IMR-90 (cell line): ENCODE data around the gene STX17. TPM values are rescaled to one million over a fixed set of nuclear protein-coding genes. Genes with fewer than 3 reads are reported as not detected.

ENCODE experiments used
- ATAC-seq: fragments of 200-7000 bp; cut with Tn5 transposase; 2 replicates; pipeline ENCODE4 v1.9.1; 2020; ENCODE audit warnings: low read depth, mild to moderate bottlenecking, moderate library complexity
- BruUV-seq: library from RNA; stranded (reverse); fragments of 400-500 nt; replicated peaks from 2 replicates; lab custom pipeline; 2021; lab: Mats Ljungman, UMichigan
- CTCF ChIA-PET: fragments of 300-600 bp; formaldehyde crosslinking; extraction: SDS; loops from one replicate; lab custom pipeline; 2021; ENCODE audit warnings: antibody characterized with exemption; lab: Yijun Ruan, JAX
- POLR2A ChIA-PET: fragments of 300-600 bp; sonication (Branson Sonifier 250); formaldehyde crosslinking; loops from one replicate; lab custom pipeline; 2022; ENCODE audit warnings: antibody characterized with exemption; ENCODE audit not compliant: unreplicated experiment; lab: Charles Lee
- DNase-seq: peaks from one replicate; pipeline ENCODE4 v3.0.0; 2013
- H2AFZ ChIP-seq: replicated peaks from 2 replicates; pipeline ENCODE3; 2013; ENCODE audit warnings: low read length, mild to moderate bottlenecking; ENCODE audit not compliant: poor library complexity
- H2AK5ac ChIP-seq: 2 replicates; pipeline ENCODE4 v1.6.1; 2013; ENCODE audit warnings: low read depth, low read length, inconsistent platforms
- H2AK9ac ChIP-seq: replicated peaks from 2 replicates; pipeline ENCODE3; 2013; ENCODE audit warnings: mild to moderate bottlenecking, low read depth, low read length, moderate library complexity; ENCODE audit not compliant: poor library complexity
- H2BK120ac ChIP-seq: 2 replicates; pipeline ENCODE4 v1.6.1; 2013; ENCODE audit warnings: low read depth, low read length, inconsistent platforms
- H2BK15ac ChIP-seq: 3 replicates; pipeline ENCODE4 v1.6.1; 2013; ENCODE audit warnings: low read depth, low read length, inconsistent platforms
- H2BK20ac ChIP-seq: 2 replicates; pipeline ENCODE4 v1.6.1; 2013; ENCODE audit warnings: low read depth, mild to moderate bottlenecking, inconsistent platforms, low read length, moderate library complexity
- H2BK5ac ChIP-seq: 2 replicates; pipeline ENCODE4 v1.6.1; 2013; ENCODE audit warnings: mild to moderate bottlenecking, low read depth, low read length, inconsistent platforms; ENCODE audit not compliant: poor library complexity, severe bottlenecking
- H3K14ac ChIP-seq: replicated peaks from 2 replicates; pipeline ENCODE4 v1.6.1; 2013; ENCODE audit warnings: low read depth, low read length, inconsistent platforms
- H3K18ac ChIP-seq: 2 replicates; pipeline ENCODE4 v1.6.1; 2013; ENCODE audit warnings: low read depth, low read length, control low read depth
- H3K23ac ChIP-seq: 2 replicates; pipeline ENCODE4 v1.6.1; 2013; ENCODE audit warnings: low read depth, low read length, inconsistent platforms
- H3K27ac ChIP-seq: 2 replicates; pipeline ENCODE4 v1.5.1; 2013; ENCODE audit warnings: mild to moderate bottlenecking, control low read depth, low read length; ENCODE audit not compliant: insufficient read depth
- H3K27me3 ChIP-seq: 2 replicates; pipeline ENCODE4 v1.6.1; 2013; ENCODE audit warnings: low read length; ENCODE audit not compliant: control insufficient read depth, insufficient read depth
- H3K36me3 ChIP-seq: 2 replicates; pipeline ENCODE4 v1.6.1; 2013; ENCODE audit warnings: low read length, mixed read lengths; ENCODE audit not compliant: control insufficient read depth, insufficient read depth
- H3K4ac ChIP-seq: 2 replicates; pipeline ENCODE4 v1.6.1; 2013; ENCODE audit warnings: low read depth, low read length, inconsistent platforms
- H3K4me1 ChIP-seq: 2 replicates; pipeline ENCODE4 v1.6.1; 2013; ENCODE audit warnings: low read length, mixed read lengths; ENCODE audit not compliant: control insufficient read depth, insufficient read depth
- H3K4me2 ChIP-seq: 2 replicates; pipeline ENCODE4 v1.6.1; 2013; ENCODE audit warnings: low read depth, mild to moderate bottlenecking, control low read depth, low read length, moderate library complexity
- H3K4me3 ChIP-seq: 2 replicates; pipeline ENCODE4 v1.5.1; 2013; ENCODE audit warnings: low read depth, mild to moderate bottlenecking, control low read depth, low read length, moderate library complexity; ENCODE audit not compliant: insufficient read depth
- H3K56ac ChIP-seq: 2 replicates; pipeline ENCODE4 v1.6.1; 2013; ENCODE audit warnings: low read length, inconsistent platforms; ENCODE audit not compliant: insufficient read depth; ENCODE audit errors: extremely low read depth
- H3K79me1 ChIP-seq, 2 experiments: 2 replicates each; pipeline ENCODE4 v1.6.1; 2013; ENCODE audit warnings: low read length in 2 of 2, inconsistent platforms in 1 of 2, low read depth in 1 of 2
- H3K9ac ChIP-seq: 2 replicates; pipeline ENCODE4 v1.6.1; 2013; ENCODE audit warnings: low read depth, low read length, control low read depth
- H3K9me1 ChIP-seq: 2 replicates; pipeline ENCODE4 v1.6.1; 2013; ENCODE audit warnings: low read length, inconsistent platforms; ENCODE audit not compliant: insufficient read depth
- H3K9me3 ChIP-seq: 2 replicates; pipeline ENCODE4 v1.6.1; 2013; ENCODE audit warnings: low read length; ENCODE audit not compliant: control insufficient read depth, insufficient read depth
- H4K20me1 ChIP-seq: 2 replicates; pipeline ENCODE4 v1.6.1; 2013; ENCODE audit warnings: low read length, inconsistent platforms; ENCODE audit not compliant: insufficient read depth
- H4K5ac ChIP-seq: 2 replicates; pipeline ENCODE4 v1.6.1; 2013; ENCODE audit warnings: mild to moderate bottlenecking, low read depth, low read length, control low read depth
- H4K8ac ChIP-seq, 2 experiments: 2 replicates each; pipeline ENCODE4 v1.6.1; 2013; ENCODE audit warnings: low read depth in 2 of 2, low read length in 2 of 2, control low read depth in 1 of 2, inconsistent platforms in 1 of 2
- H4K91ac ChIP-seq: 2 replicates; pipeline ENCODE4 v1.6.1; 2013; ENCODE audit warnings: low read depth, low read length, inconsistent platforms; ENCODE audit not compliant: insufficient read depth
- BHLHE40 ChIP-seq: fragments of 150-350 bp; IDR thresholded peaks from 2 replicates; pipeline ENCODE4 v1.6.1; 2016; ENCODE audit warnings: mild to moderate bottlenecking, low read depth, low read length
- CEBPB ChIP-seq: IDR thresholded peaks from 2 replicates; pipeline ENCODE4 v1.6.1; 2012; ENCODE audit warnings: low read depth, low read length, improper control_type of control experiment
- CHD1 ChIP-seq: IDR thresholded peaks from 2 replicates; pipeline ENCODE4 v1.6.1; 2012; ENCODE audit warnings: low read depth, low read length, improper control_type of control experiment
- MAFK ChIP-seq: IDR thresholded peaks from 2 replicates; pipeline ENCODE4 v1.6.1; 2012; ENCODE audit warnings: low read depth, low read length, improper control_type of control experiment
- MXI1 ChIP-seq: IDR thresholded peaks from 2 replicates; pipeline ENCODE4 v1.6.1; 2012; ENCODE audit warnings: low read depth, mild to moderate bottlenecking, low read length, moderate library complexity, borderline replicate concordance
- NFE2L2 ChIP-seq: fragments of 150-350 bp; IDR thresholded peaks from 2 replicates; pipeline ENCODE4 v1.6.1; 2016; ENCODE audit warnings: low read depth, mild to moderate bottlenecking, low read length
- POLR2A ChIP-seq: IDR thresholded peaks from 2 replicates; pipeline ENCODE4 v1.6.1; 2012; ENCODE audit warnings: mild to moderate bottlenecking, low read depth, low read length
- RAD21 ChIP-seq: IDR thresholded peaks from 2 replicates; pipeline ENCODE4 v1.6.1; 2012; ENCODE audit warnings: low read length, improper control_type of control experiment
- RFX5 ChIP-seq: IDR thresholded peaks from 2 replicates; pipeline ENCODE4 v1.8.0; 2012; ENCODE audit warnings: low read depth, mild to moderate bottlenecking, low read length, moderate library complexity
- SMC3 ChIP-seq: fragments of 150-350 bp; IDR thresholded peaks from 2 replicates; pipeline ENCODE4 v1.6.1; 2016; ENCODE audit warnings: low read depth, mild to moderate bottlenecking, antibody characterized with exemption, low read length, moderate library complexity
- WGBS, 2 experiments: methylation state at CpG; one replicate each; pipeline versions ENCODE4 v1.1.5 to v1.1.7; 2013; ENCODE audit warnings: missing lambda C conversion rate in 2 of 2; ENCODE audit not compliant: insufficient read length in 1 of 2; ENCODE audit errors: extremely low coverage in 2 of 2; 5-methylcytosine and 5-hydroxymethylcytosine counted together
- dilution Hi-C: fragments of 300-500 bp; cut with HindIII; formaldehyde crosslinking; loops from one replicate; pipeline ENCODE4 v1.14.3; 2018; ENCODE audit warnings: low sequenced_read_pairs; ENCODE audit not compliant: unreplicated experiment
- in situ Hi-C: fragments of 300-500 bp; cut with MboI; formaldehyde crosslinking; loops from 3 replicates; pipeline ENCODE4 v1.14.3; 2019; ENCODE audit warnings: low sequenced_read_pairs, inconsistent platforms, mixed read lengths
- intact Hi-C: fragments of 100-400 bp; cut with micrococcal nuclease; formaldehyde crosslinking; loops from 2 replicates; pipeline ENCODE4 v1.10.0; 2022
- polyA plus RNA-seq, 3 experiments: library from polyadenylated mRNA; depleted of rRNA; stranded (reverse); fragments of >200 nt; gene quantifications; 2 replicates each; pipeline ENCODE4 v1.2.3, GENCODE V29; 2012; ENCODE audit warnings: low replicate concordance in 1 of 3
- total RNA-seq: library from RNA; depleted of rRNA; stranded (reverse); fragments of >200 nt; gene quantifications from 2 replicates; pipeline ENCODE4 v1.2.3, GENCODE V29; 2012
- TF ChIP-seq, protein P1 (sequence below): fragments of 150-350 bp; IDR thresholded peaks from 2 replicates; pipeline ENCODE4 v1.6.1; 2017; ENCODE audit warnings: mild to moderate bottlenecking, antibody characterized with exemption, low read length, low read depth
- TF ChIP-seq, protein P2 (sequence below): fragments of 150-350 bp; IDR thresholded peaks from 2 replicates; pipeline ENCODE4 v1.6.1; 2016; ENCODE audit warnings: low read depth, mild to moderate bottlenecking, low read length, moderate library complexity, borderline replicate concordance

The STX17 gene
- total and polyA plus RNA-seq, 2 of the 4 experiments (the other 2 are of a cell fraction): 6.2 to 11.7 TPM

DNA sequence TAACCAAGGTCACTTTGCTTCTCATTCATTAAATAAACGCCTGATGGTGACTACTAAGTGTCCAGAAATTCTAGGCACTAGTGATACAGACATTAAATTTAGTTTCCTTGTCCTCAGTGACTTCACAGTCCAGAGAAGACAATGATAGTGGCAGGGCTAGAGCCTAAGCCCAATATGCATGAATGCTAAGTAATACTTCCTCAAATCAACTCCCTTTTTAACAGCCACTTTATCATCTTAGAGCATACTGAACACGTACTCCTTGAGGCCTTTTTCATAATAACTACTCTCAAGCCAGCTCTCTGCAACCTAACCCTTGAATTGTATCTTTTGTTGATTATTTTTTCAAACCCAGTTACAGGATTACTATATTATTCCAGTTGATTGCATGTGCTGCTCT lies 74.1 kb downstream of the STX17 start:
- no peak overlapping the region for H3K23ac ChIP-seq
- in situ Hi-C loops (no loop called here), dilution Hi-C loops (no loop called here), intact Hi-C loops (no loop called here)
- no peak overlapping the region for H2BK120ac ChIP-seq
- H3K4me3 ChIP-seq: no peak overlapping the region
- H3K9me3 ChIP-seq: no peaks in the 10 kb centered on the region
- no peak for TF ChIP-seq MXI1
- TF ChIP-seq POLR2A: no peak
- no peak for TF ChIP-seq NFE2L2
- no peak for TF ChIP-seq SMC3
- no peak for TF ChIP-seq RAD21
- TF ChIP-seq CEBPB: no peak
- TF ChIP-seq MAFK: no peak
- TF ChIP-seq BHLHE40: no peak
- TF ChIP-seq, protein P1, sequence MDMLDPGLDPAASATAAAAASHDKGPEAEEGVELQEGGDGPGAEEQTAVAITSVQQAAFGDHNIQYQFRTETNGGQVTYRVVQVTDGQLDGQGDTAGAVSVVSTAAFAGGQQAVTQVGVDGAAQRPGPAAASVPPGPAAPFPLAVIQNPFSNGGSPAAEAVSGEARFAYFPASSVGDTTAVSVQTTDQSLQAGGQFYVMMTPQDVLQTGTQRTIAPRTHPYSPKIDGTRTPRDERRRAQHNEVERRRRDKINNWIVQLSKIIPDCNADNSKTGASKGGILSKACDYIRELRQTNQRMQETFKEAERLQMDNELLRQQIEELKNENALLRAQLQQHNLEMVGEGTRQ: no peak
- no peak for TF ChIP-seq RFX5
- no peak for TF ChIP-seq CHD1
- TF ChIP-seq, protein P2, sequence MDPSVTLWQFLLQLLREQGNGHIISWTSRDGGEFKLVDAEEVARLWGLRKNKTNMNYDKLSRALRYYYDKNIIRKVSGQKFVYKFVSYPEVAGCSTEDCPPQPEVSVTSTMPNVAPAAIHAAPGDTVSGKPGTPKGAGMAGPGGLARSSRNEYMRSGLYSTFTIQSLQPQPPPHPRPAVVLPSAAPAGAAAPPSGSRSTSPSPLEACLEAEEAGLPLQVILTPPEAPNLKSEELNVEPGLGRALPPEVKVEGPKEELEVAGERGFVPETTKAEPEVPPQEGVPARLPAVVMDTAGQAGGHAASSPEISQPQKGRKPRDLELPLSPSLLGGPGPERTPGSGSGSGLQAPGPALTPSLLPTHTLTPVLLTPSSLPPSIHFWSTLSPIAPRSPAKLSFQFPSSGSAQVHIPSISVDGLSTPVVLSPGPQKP: no peak
- no peak for ATAC-seq
- H3K27ac ChIP-seq: no peak overlapping the region
- H3K27me3 ChIP-seq: no peaks in the 10 kb centered on the region
- CTCF ChIA-PET: interaction anchor here (0.7 kb wide), 1 partner anchor 34 kb away, joined by 3 read pairs; no protein-coding TSS in a partner anchor
- H3K56ac ChIP-seq: no peak overlapping the region
- H4K5ac ChIP-seq: no peak overlapping the region
- no peak overlapping the region for H2AK5ac ChIP-seq
- no peak overlapping the region for H2AK9ac ChIP-seq
- H3K4me1 ChIP-seq: no peaks in the 10 kb centered on the region
- no peak overlapping the region for H3K4me2 ChIP-seq
- no peak overlapping the region for H3K9ac ChIP-seq
- H2BK5ac ChIP-seq: no peak overlapping the region
- H2BK15ac ChIP-seq: no peak overlapping the region
- no peaks in the 10 kb centered on the region; the same call in 1 of the 2 replicates for H3K9me1 ChIP-seq
- H3K4ac ChIP-seq: no peak overlapping the region
- no peak for DNase-seq
- H4K91ac ChIP-seq: no peak overlapping the region
- POLR2A ChIA-PET: no interaction called here
- H3K14ac ChIP-seq: no peak overlapping the region
- H3K18ac ChIP-seq: no peak overlapping the region
- H3K79me1 ChIP-seq: no peaks in the 10 kb centered on the region
- no peak overlapping the region for H2AFZ ChIP-seq
- no peaks in the 10 kb centered on the region for H4K20me1 ChIP-seq
- no peak overlapping the region for H4K8ac ChIP-seq
- H3K36me3 ChIP-seq: 0 out of 2 replicates have a peak, but pooled peaks cover 3% of the 10 kb centered on the region
- no CpG with 5 or more reads among the region's 2 CpGs for WGBS, 2 experiments
- no peak overlapping the region for H2BK20ac ChIP-seq
- no TSS peak for BruUV-seq
